Measurements from ENCODE around the gene PGAP1. TPM values are rescaled to one million over a fixed set of nuclear protein-coding genes. Genes with fewer than 3 reads are reported as not detected.

Gene PGAP1
- total RNA-seq, 1 donor, result 14.7 TPM

- DNase-seq (ENCODE audit: low read depth), result no peak
- TF ChIP-seq, protein P1, sequence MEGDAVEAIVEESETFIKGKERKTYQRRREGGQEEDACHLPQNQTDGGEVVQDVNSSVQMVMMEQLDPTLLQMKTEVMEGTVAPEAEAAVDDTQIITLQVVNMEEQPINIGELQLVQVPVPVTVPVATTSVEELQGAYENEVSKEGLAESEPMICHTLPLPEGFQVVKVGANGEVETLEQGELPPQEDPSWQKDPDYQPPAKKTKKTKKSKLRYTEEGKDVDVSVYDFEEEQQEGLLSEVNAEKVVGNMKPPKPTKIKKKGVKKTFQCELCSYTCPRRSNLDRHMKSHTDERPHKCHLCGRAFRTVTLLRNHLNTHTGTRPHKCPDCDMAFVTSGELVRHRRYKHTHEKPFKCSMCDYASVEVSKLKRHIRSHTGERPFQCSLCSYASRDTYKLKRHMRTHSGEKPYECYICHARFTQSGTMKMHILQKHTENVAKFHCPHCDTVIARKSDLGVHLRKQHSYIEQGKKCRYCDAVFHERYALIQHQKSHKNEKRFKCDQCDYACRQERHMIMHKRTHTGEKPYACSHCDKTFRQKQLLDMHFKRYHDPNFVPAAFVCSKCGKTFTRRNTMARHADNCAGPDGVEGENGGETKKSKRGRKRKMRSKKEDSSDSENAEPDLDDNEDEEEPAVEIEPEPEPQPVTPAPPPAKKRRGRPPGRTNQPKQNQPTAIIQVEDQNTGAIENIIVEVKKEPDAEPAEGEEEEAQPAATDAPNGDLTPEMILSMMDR (IDR thresholded peaks at IDR 0.05; ENCODE audit: insufficient read depth, low read length), result no peak
- H3K4me3 ChIP-seq (ENCODE audit: low read depth, low read length), result no peak overlapping the region
Measured at GRCh38 chr2:196827356-196827755, 99.2 kb downstream of the PGAP1 start.

GRCh38 chr2:196823750-196824522 is 102.6 kb downstream of the PGAP1 start:
- DNase-seq (ENCODE audit: low read depth), result peak; percentile 77

DNA sequence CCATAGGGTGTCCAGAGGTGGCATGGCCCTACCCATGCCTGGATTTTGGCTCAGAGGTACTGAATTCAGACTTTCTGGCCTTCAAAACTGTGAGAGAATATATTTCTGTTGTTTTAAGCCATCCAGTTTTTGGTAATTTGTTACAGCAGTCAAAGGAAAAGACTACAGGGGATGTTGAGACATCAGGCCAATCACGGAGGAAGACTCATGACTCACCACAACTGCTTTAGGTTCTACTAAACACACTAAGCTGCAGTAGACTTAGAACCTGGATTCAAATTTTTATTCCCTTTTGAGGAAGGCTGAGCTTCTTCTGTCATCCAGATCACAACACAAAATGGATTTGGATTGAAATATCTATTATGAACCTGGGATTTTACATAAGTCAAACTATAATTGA is 105.3 kb downstream of the PGAP1 start:
- peak; percentile 59 for DNase-seq (ENCODE audit: low read depth)
- TF ChIP-seq, protein P1 (IDR thresholded peaks at IDR 0.05; ENCODE audit: insufficient read depth, low read length), result no peak
- H3K4me3 ChIP-seq (ENCODE audit: low read depth, low read length), result no peak overlapping the region

More at GRCh38 chr2:196823750-196824522, 102.6 kb downstream of the PGAP1 start:
- TF ChIP-seq, protein P1 (IDR thresholded peaks at IDR 0.05; ENCODE audit: insufficient read depth, low read length), result no peak
- H3K4me3 ChIP-seq (ENCODE audit: low read depth, low read length), result no peak overlapping the region

DNA sequence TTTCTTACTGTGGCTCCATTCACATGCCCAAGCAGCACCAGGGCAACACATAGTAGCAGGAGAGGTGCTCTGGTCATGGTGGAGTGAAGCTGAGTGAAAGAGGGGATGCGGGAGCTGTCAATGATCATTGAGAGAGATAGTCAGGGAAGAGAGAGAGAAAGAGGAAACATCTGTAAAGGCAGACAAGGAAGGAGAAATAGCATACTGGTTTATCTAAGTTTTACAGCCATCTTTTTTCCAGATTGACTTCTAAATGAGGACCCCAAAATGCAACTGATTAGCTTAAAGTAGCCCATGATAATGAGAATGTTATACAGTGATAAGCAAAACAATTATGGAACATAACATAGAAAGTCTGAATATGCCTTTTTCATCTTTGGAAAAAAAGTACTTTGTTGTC is 117.2 kb downstream of the PGAP1 start, which contains the start of gene C2orf66:
TSS of gene C2orf66 (minus strand) at position 96 of the 400 bp plus-strand sequence. CDS start at position 77, 19 bp downstream.
- no peak within 1 kb of the TSS for H3K4me3 ChIP-seq (ENCODE audit: low read depth, low read length)
- DNase-seq (ENCODE audit: low read depth), result no peak
- TF ChIP-seq, protein P1 (IDR thresholded peaks at IDR 0.05; ENCODE audit: insufficient read depth, low read length), result no peak

GRCh38 chr2:196808083-196808665 is 118.3 kb downstream of the PGAP1 start:
- peak; percentile 4 for DNase-seq (ENCODE audit: low read depth)
- TF ChIP-seq, protein P1 (IDR thresholded peaks at IDR 0.05; ENCODE audit: insufficient read depth, low read length), result no peak
- no peak overlapping the region for H3K4me3 ChIP-seq (ENCODE audit: low read depth, low read length)

GRCh38 chr2:196804381-196804780 is 122.1 kb downstream of the PGAP1 start:
- DNase-seq (ENCODE audit: low read depth), result no peak
- TF ChIP-seq, protein P1 (IDR thresholded peaks at IDR 0.05; ENCODE audit: insufficient read depth, low read length), result no peak
- H3K4me3 ChIP-seq (ENCODE audit: low read depth, low read length), result no peak overlapping the region
